ENCODE results near the gene LCN10. TPM values are rescaled to one million over a fixed set of nuclear protein-coding genes. Genes with fewer than 3 reads are reported as not detected.

LCN10 gene
- total RNA-seq, 1 experiment from 2014 or later: 1.5 TPM

DNA sequence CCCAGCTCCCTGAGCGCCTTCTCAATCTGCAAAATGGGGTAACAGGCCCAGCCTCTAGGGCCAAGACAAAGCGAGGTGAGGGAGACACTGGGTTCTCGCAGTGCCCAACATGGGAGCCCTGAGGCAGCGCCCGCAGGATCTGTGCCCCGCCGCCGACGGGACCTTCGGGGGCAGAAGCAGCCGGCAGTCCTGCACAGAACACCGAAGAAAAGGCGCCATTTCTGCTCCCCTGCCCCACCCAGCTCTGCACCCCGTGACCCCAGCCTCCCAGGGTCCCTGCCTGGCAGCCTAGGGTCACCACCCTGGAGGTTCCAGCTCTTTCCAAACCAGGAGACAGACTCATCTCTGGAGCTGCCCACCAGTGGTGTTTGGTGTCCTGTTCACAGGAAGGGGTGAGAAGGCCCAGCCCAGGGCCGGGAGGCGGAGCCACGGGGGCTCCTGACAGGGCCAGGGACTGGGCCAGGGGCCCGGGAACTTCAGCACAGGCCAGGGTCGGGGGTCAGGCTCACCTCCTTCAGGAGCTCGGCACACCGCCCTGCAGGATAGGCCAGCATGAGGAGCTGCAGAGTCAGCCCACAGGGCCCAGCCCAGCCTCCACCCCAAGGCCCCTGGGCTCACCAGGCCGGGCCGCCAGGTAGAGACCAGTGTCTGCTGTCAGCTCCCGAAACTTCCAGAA, 12.0 kb upstream of the LCN10 start:
- no CpG with 5 or more reads among the region's 24 CpGs for WGBS (ENCODE audit: extremely low coverage, insufficient read length, low lambda C conversion rate)
- H3K36me3 Mint-ChIP-seq (ENCODE audit: insufficient read depth in 1 of 3, low read depth in 3 of 3): peaks cover 2 to 15% (median 2%) of the 10 kb centered on the region in 3 experiments; a peak in 6 of 7 replicates

More for the DNA sequence above, 12.0 kb upstream of the LCN10 start:
- no peaks in the 10 kb centered on the region for H3K27me3 ChIP-seq (ENCODE audit: insufficient read depth, low read length)
- no peak overlapping the region for H3K27ac Mint-ChIP-seq
- H4K20me1 ChIP-seq (ENCODE audit: control insufficient read depth, insufficient read depth, insufficient read length): no peaks in the 10 kb centered on the region
- no peak overlapping the region for H2BK15ac ChIP-seq (ENCODE audit: low read depth, low read length)
- no peak overlapping the region for H3K9ac ChIP-seq (ENCODE audit: extremely low read depth, insufficient read length, low read length)
- no peak overlapping the region for H2BK5ac ChIP-seq (ENCODE audit: insufficient read length, low read length)
- H3T11ph ChIP-seq (ENCODE audit: low read length): no peak overlapping the region
- H3K56ac ChIP-seq (ENCODE audit: insufficient read length, low read depth, low read length): no peak overlapping the region
- no peak overlapping the region for H2BK20ac ChIP-seq (ENCODE audit: low read depth, low read length, poor library complexity, severe bottlenecking)
- no peak overlapping the region for H3K4me3 Mint-ChIP-seq
- H3K9me3 ChIP-seq (ENCODE audit: control insufficient read depth, low read depth, low read length): no peaks in the 10 kb centered on the region
- H3K27ac ChIP-seq (ENCODE audit: insufficient read length, low read depth, low read length): no peak overlapping the region
- no peak overlapping the region; the same call in 1 of the 2 replicates for H3K14ac ChIP-seq (ENCODE audit: insufficient read depth, low read length)
- peaks cover 20% of the 10 kb centered on the region for H3K27me3 Mint-ChIP-seq (ENCODE audit: low read depth)
- H3K4ac ChIP-seq (ENCODE audit: low read depth, low read length): no peak overlapping the region
- H3K79me1 ChIP-seq (ENCODE audit: insufficient read depth, low read depth, low read length, poor library complexity, severe bottlenecking): no peaks in the 10 kb centered on the region
- H2AFZ ChIP-seq (ENCODE audit: low read length): no peak overlapping the region
- no peak overlapping the region for H4K91ac ChIP-seq (ENCODE audit: insufficient read length, low read depth, low read length)
- no peak overlapping the region for H3K23ac ChIP-seq (ENCODE audit: insufficient read length, low read depth, low read length)
- H2AK5ac ChIP-seq (ENCODE audit: insufficient read length, low read length): no peak overlapping the region
- H4K5ac ChIP-seq (ENCODE audit: insufficient read length, low read depth, low read length): no peak overlapping the region
- no peak overlapping the region for H2BK120ac ChIP-seq (ENCODE audit: low read depth, low read length, poor library complexity, severe bottlenecking)
- H4K8ac ChIP-seq (replicated peaks; ENCODE audit: insufficient read length, low read depth, low read length): no peak overlapping the region
- peaks cover 4% of the 10 kb centered on the region in 2 experiments; a peak in 3 of 4 replicates for H3K4me1 Mint-ChIP-seq
- H3K18ac ChIP-seq (ENCODE audit: insufficient read length, low read depth, low read length): no peak overlapping the region
- no peaks in the 10 kb centered on the region for H3K79me2 ChIP-seq (ENCODE audit: insufficient read depth, low read length)
- no peaks in the 10 kb centered on the region for H3K4me1 ChIP-seq (ENCODE audit: insufficient read depth, low read length)
- TF ChIP-seq, protein P1, sequence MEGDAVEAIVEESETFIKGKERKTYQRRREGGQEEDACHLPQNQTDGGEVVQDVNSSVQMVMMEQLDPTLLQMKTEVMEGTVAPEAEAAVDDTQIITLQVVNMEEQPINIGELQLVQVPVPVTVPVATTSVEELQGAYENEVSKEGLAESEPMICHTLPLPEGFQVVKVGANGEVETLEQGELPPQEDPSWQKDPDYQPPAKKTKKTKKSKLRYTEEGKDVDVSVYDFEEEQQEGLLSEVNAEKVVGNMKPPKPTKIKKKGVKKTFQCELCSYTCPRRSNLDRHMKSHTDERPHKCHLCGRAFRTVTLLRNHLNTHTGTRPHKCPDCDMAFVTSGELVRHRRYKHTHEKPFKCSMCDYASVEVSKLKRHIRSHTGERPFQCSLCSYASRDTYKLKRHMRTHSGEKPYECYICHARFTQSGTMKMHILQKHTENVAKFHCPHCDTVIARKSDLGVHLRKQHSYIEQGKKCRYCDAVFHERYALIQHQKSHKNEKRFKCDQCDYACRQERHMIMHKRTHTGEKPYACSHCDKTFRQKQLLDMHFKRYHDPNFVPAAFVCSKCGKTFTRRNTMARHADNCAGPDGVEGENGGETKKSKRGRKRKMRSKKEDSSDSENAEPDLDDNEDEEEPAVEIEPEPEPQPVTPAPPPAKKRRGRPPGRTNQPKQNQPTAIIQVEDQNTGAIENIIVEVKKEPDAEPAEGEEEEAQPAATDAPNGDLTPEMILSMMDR (conservative IDR thresholded peaks at IDR 0.05): no peak
- H2BK12ac ChIP-seq (ENCODE audit: insufficient read length, low read depth, low read length): no peak overlapping the region
- H3K9me3 Mint-ChIP-seq: peaks cover 20 to 22% of the 10 kb centered on the region in 2 experiments
- DNase-seq: peak; percentile 62
- H3K23me2 ChIP-seq (ENCODE audit: insufficient read length, low read depth, low read length, poor library complexity, severe bottlenecking): no peaks in the 10 kb centered on the region
- H3K4me2 ChIP-seq (ENCODE audit: insufficient read depth, insufficient read length, low read length): no peak overlapping the region
